GM20431 (cell line): ENCODE measurements around the gene EEF1A2.

Source experiments
- in situ Hi-C: fragments of 300-500 bp; cut with MseI, MboI; formaldehyde crosslinking; loops from one replicate; pipeline ENCODE4 v1.15.0; 2020; ENCODE audit warnings: low sequenced_read_pairs; ENCODE audit not compliant: unreplicated experiment

The EEF1A2 gene

GRCh38 chr20:63501818-63502670 is 3.2 kb upstream of the EEF1A2 start:
- in situ Hi-C loops = no loop called here

GRCh38 chr20:63500902-63501817 is 2.3 kb upstream of the EEF1A2 start:
- in situ Hi-C loops = no loop called here

GRCh38 chr20:63500151-63500901 is 1.4 kb upstream of the EEF1A2 start:
- in situ Hi-C loops = no loop called here

- in situ Hi-C loops = no loop called here
Observed at GRCh38 chr20:63499338-63499969, 571 bp upstream of the EEF1A2 start.

- in situ Hi-C loops = no loop called here
Observed at GRCh38 chr20:63497946-63498935, 642 bp downstream of the EEF1A2 start.

- in situ Hi-C loops = no loop called here
Observed at GRCh38 chr20:63497138-63497945, 1.5 kb downstream of the EEF1A2 start.

- in situ Hi-C loops = no loop called here
Observed at GRCh38 chr20:63496596-63497120, 2.2 kb downstream of the EEF1A2 start.

- in situ Hi-C loops = no loop called here
Observed at GRCh38 chr20:63495741-63496595, 2.9 kb downstream of the EEF1A2 start.

- in situ Hi-C loops = no loop called here
Observed at GRCh38 chr20:63495167-63495720, 3.6 kb downstream of the EEF1A2 start.

GRCh38 chr20:63494420-63495166 is 4.3 kb downstream of the EEF1A2 start:
- in situ Hi-C loops = no loop called here

- in situ Hi-C loops = no loop called here
Observed at GRCh38 chr20:63494084-63494419, 4.8 kb downstream of the EEF1A2 start.

GRCh38 chr20:63493563-63494020 is 5.3 kb downstream of the EEF1A2 start:
- in situ Hi-C loops = no loop called here

- in situ Hi-C loops = no loop called here
Observed at GRCh38 chr20:63492982-63493381, 5.9 kb downstream of the EEF1A2 start.

- in situ Hi-C loops = no loop called here
Observed at GRCh38 chr20:63492518-63492917, 6.4 kb downstream of the EEF1A2 start.

GRCh38 chr20:63491635-63492230 is 7.2 kb downstream of the EEF1A2 start:
- in situ Hi-C loops = no loop called here
